Caco-2 (cell line): ENCODE measurements around the gene PARD3B. TPM values are rescaled to one million over a fixed set of nuclear protein-coding genes. Genes with fewer than 3 reads are reported as not detected.

Source experiments
- BruUV-seq: library from RNA; stranded (reverse); fragments of 400-500 nt; replicated peaks from 2 replicates; lab custom pipeline; 2021; lab: Mats Ljungman, UMichigan
- CTCF ChIA-PET: fragments of 300-600 bp; sonication (Branson Sonifier 250); formaldehyde crosslinking; loops from one replicate; lab custom pipeline; 2022; ENCODE audit warnings: antibody characterized with exemption; lab: Charles Lee
- POLR2A ChIA-PET: fragments of 300-600 bp; sonication (Branson Sonifier 250); formaldehyde crosslinking; loops from one replicate; lab custom pipeline; 2022; ENCODE audit warnings: antibody characterized with exemption; lab: Charles Lee
- DNase-seq, 2 experiments: peaks; one replicate each; pipeline versions ENCODE4 v3.0.0 to v3.0.0-alpha.2; 2020 to 2022
- H3K27me3 ChIP-seq: replicated peaks from 2 replicates; pipeline ENCODE4 v1.6.0; 2011; ENCODE audit warnings: low read length; ENCODE audit not compliant: control insufficient read depth, insufficient read depth
- H3K36me3 ChIP-seq: 2 replicates; pipeline ENCODE4 v1.5.1; 2011; ENCODE audit warnings: low read length; ENCODE audit not compliant: control insufficient read depth, insufficient read depth
- H3K4me1 ChIP-seq: fragments of 250-450 bp; sonication (Bioruptor Pico); 2 replicates; pipeline ENCODE4 v1.5.1; 2020; ENCODE audit warnings: mild to moderate bottlenecking
- H3K4me3 ChIP-seq: 2 replicates; pipeline ENCODE4 v1.5.1; 2011; ENCODE audit warnings: low read depth, mild to moderate bottlenecking, control low read depth, low read length
- H3K9me3 ChIP-seq: fragments of 250-450 bp; sonication (Bioruptor Pico); 2 replicates; pipeline ENCODE4 v1.5.1; 2020; ENCODE audit warnings: mild to moderate bottlenecking, moderate library complexity
- H3K27ac Mint-ChIP-seq: one replicate; pipeline ENCODE4 v1.8.0; 2022; ENCODE audit warnings: mixed read lengths; ENCODE audit not compliant: unreplicated experiment
- H3K27me3 Mint-ChIP-seq: one replicate; pipeline ENCODE4 v1.8.0; 2022; ENCODE audit warnings: mixed read lengths; ENCODE audit not compliant: insufficient read depth, unreplicated experiment
- H3K36me3 Mint-ChIP-seq: one replicate; pipeline ENCODE4 v1.8.0; 2022; ENCODE audit warnings: mild to moderate bottlenecking, mixed read lengths; ENCODE audit not compliant: insufficient read depth, unreplicated experiment
- H3K4me1 Mint-ChIP-seq: one replicate; pipeline ENCODE4 v1.8.0; 2022; ENCODE audit warnings: low read depth, mixed read lengths; ENCODE audit not compliant: unreplicated experiment
- H3K4me3 Mint-ChIP-seq: one replicate; pipeline ENCODE4 v1.8.0; 2022; ENCODE audit warnings: mild to moderate bottlenecking, moderate library complexity, mixed read lengths; ENCODE audit not compliant: unreplicated experiment
- H3K9me3 Mint-ChIP-seq: one replicate; pipeline ENCODE4 v1.8.0; 2022; ENCODE audit warnings: mixed read lengths; ENCODE audit not compliant: unreplicated experiment
- CTCF ChIP-seq, 2 experiments: fragments of 200-600 bp in 1 of 2; IDR thresholded peaks; 1 replicate in 1 of 2; 2 replicates in 1 of 2; pipeline versions ENCODE4 v1.5.1 to v1.8.0; 2011 to 2022; ENCODE audit warnings: antibody characterized with exemption in 1 of 2, control low read depth in 1 of 2, inconsistent platforms in 1 of 2, low read depth in 1 of 2, low read length in 1 of 2, mild to moderate bottlenecking in 1 of 2, moderate library complexity in 1 of 2; ENCODE audit not compliant: insufficient read depth in 1 of 2, severe bottlenecking in 1 of 2, unreplicated experiment in 1 of 2
- intact Hi-C: fragments of 100-400 bp; cut with micrococcal nuclease; formaldehyde crosslinking; loops from one replicate; pipeline ENCODE4 v1.10.0; 2022; ENCODE audit not compliant: unreplicated experiment
- total RNA-seq: library from RNA; stranded (reverse); gene quantifications from 2 replicates; pipeline ENCODE4 v1.2.3, GENCODE V29; 2022

The PARD3B gene
- total RNA-seq, 1 experiment from 2014 or later = 68.9 TPM

DNA sequence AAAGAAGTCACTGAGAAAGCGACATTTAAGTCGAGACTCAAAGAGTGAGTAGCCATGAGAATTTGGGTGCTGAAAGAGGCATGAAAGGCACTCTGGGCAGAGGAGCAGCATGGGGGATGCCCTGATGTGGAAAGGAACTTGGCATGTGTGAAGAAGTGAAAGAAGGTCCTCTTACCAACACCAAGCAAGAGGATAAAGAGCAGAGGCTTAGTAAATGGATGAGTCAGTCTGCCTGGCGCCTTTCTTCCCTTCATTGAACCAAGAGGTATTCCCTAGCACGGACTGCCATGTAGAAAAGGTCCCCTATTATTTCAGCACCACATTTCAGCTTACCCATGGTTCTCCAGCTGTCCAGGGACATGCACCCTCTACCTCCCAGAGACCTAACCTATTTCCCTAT, 915.9 kb downstream of the PARD3B start:
- BruUV-seq = no TSS peak
- Mint-ChIP-seq H3K9me3 (no peaks in the 10 kb centered on the region), H3K27ac (no peak overlapping the region), H3K27me3 (no peaks in the 10 kb centered on the region), H3K4me1 (peaks cover 6% of the 10 kb centered on the region), H3K36me3 (peaks cover 5% of the 10 kb centered on the region), H3K4me3 (no peak overlapping the region)
- intact Hi-C loops = no loop called here
- Histone ChIP-seq H3K36me3 (no peaks in the 10 kb centered on the region), H3K4me1 (no peaks in the 10 kb centered on the region), H3K9me3 (no peaks in the 10 kb centered on the region), H3K4me3 (no peak overlapping the region), H3K27me3 (no peaks in the 10 kb centered on the region)
- no peak for DNase-seq
- no peak for TF ChIP-seq CTCF (IDR thresholded peaks at IDR 0.05; ENCODE audit: insufficient read depth in 1 of 2, low read depth in 1 of 2, low read length in 1 of 2, severe bottlenecking in 1 of 2, unreplicated experiment in 1 of 2)
- POLR2A ChIA-PET = no interaction called here
- CTCF ChIA-PET = no interaction called here

DNA sequence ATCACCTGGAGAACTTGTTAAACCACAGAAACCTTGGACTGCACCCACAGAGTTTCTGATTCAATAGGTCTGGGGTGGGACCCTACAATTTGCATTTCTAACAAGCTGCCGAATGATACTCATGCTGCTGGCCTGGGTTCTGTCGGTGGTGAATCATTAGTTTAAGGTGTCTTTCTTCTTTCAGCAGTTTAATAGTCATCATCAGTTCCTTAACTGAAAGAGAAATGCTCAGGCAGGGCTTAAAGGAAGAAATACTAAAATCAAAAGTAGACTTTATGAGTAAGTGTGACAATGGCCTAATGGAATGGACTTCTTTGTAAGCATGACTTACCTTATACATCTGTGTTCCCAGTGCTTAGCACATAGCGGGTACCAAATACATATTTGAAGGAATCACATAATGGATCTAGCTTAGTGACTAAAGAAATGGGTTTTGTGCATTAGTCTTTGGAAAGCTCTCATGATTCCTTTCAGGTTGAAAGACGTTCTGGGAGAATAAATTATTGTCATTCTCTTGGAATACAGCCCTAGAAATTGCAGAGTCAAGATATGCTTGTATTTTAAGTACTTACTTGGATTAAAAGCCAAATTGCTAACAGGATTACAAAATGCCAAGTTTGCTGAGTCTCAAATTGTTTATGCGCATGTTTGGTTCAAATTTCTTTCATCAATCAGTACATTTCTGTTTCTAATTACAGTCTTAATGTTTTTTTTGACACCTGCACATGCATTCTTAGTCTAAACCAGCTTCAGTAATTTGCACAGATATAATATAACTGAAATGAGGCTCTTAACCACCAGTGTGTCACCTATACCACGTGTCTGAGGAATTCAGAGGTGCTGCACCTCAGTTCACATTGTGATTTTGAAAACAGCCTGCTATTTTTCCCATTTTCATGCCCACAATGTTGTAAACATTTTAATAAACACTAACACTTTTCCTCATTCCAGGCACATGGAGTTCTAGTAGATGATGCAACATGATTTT, 916.7 kb downstream of the PARD3B start:
- intact Hi-C loops = no loop called here

More for the DNA sequence above, 916.7 kb downstream of the PARD3B start:
- H3K36me3 ChIP-seq = no peaks in the 10 kb centered on the region
- Mint-ChIP-seq H3K27me3 (no peaks in the 10 kb centered on the region), H3K4me3 (no peak overlapping the region), H3K27ac (no peak overlapping the region), H3K36me3 (peaks cover 5% of the 10 kb centered on the region), H3K4me1 (peaks cover 6% of the 10 kb centered on the region), H3K9me3 (no peaks in the 10 kb centered on the region)
- TF ChIP-seq CTCF (IDR thresholded peaks at IDR 0.05; ENCODE audit: insufficient read depth in 1 of 2, low read depth in 1 of 2, low read length in 1 of 2, severe bottlenecking in 1 of 2, unreplicated experiment in 1 of 2) = no peak
- no peak for DNase-seq
- no TSS peak for BruUV-seq
- H3K9me3 ChIP-seq = no peaks in the 10 kb centered on the region
- H3K4me3 ChIP-seq = no peak overlapping the region
- no peaks in the 10 kb centered on the region for H3K27me3 ChIP-seq
- CTCF ChIA-PET = no interaction called here
- POLR2A ChIA-PET = no interaction called here
- H3K4me1 ChIP-seq = no peaks in the 10 kb centered on the region
